Mucosa of rectum (tissue), 2 donors: Measurements from ENCODE around the gene POU2F1.
"Not testable (repeated sequence)": the region's sequence is repeated elsewhere in the genome, so short reads cannot be mapped to it uniquely, and the experiment has no call there.

ENCODE experiments used
- H3K27ac ChIP-seq, 2 donors: one replicate each; pipeline ENCODE4 v1.7.0; 2013; ENCODE audit warnings: inconsistent platforms in 2 of 2, low read depth in 2 of 2, low read length in 2 of 2
- H3K27me3 ChIP-seq, 2 donors: one replicate each; pipeline ENCODE4 v1.7.0; 2013; ENCODE audit warnings: low read length in 2 of 2; ENCODE audit not compliant: control insufficient read depth in 2 of 2, insufficient read depth in 2 of 2
- H3K36me3 ChIP-seq, 2 donors: one replicate each; pipeline ENCODE4 v1.7.0; 2013; ENCODE audit warnings: low read length in 2 of 2; ENCODE audit not compliant: control insufficient read depth in 2 of 2, insufficient read depth in 2 of 2
- H3K4me1 ChIP-seq, 2 donors: one replicate each; pipeline ENCODE4 v1.7.0; 2013; ENCODE audit warnings: low read length in 2 of 2, mild to moderate bottlenecking in 1 of 2; ENCODE audit not compliant: control insufficient read depth in 2 of 2, insufficient read depth in 2 of 2
- H3K4me3 ChIP-seq, 2 donors: one replicate each; pipeline ENCODE4 v1.7.0; 2013; ENCODE audit warnings: low read length in 2 of 2
- H3K9ac ChIP-seq, 2 donors: one replicate each; pipeline ENCODE4 v1.7.0; 2013; ENCODE audit warnings: low read length in 2 of 2, low read depth in 1 of 2, mild to moderate bottlenecking in 1 of 2
- H3K9me3 ChIP-seq, 2 donors: one replicate each; pipeline ENCODE4 v1.7.0; 2013; ENCODE audit warnings: low read length in 2 of 2; ENCODE audit not compliant: control insufficient read depth in 2 of 2
- donor health status: healthy.
- donor health status: Normal muscosa, but diverticular disease.

Gene POU2F1

DNA sequence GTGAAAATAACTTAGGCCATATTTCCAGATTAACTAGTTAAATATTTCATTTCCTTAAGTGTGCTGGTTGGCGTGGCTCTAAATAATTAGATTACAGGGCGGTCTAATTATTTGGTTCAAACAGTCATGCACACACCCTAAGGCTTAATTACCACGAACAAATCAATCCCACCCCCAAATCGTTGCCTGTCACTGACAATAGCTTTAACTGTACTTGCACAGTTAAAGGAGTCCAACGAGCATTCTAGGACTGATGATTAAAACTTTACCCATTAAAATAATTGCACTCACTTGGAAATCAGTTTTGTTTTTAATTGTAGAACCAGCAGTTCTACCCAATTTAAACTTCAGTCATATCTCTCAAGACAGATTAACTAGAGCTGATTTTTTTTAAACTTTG lies 1.5 kb upstream of the POU2F1 start:
- no peaks in the 10 kb centered on the region for H3K27me3 ChIP-seq
- H3K9ac ChIP-seq, result peak overlapping the region; percentile 24 to 92
- H3K27ac ChIP-seq, result peak overlapping the region; percentile 95 to 98
- peaks cover 20 to 22% of the 10 kb centered on the region in 2 donors for H3K4me1 ChIP-seq
- no peaks in the 10 kb centered on the region for H3K36me3 ChIP-seq
- no peaks in the 10 kb centered on the region for H3K9me3 ChIP-seq
- peak overlapping the region; percentile 93 to 94 for H3K4me3 ChIP-seq

DNA sequence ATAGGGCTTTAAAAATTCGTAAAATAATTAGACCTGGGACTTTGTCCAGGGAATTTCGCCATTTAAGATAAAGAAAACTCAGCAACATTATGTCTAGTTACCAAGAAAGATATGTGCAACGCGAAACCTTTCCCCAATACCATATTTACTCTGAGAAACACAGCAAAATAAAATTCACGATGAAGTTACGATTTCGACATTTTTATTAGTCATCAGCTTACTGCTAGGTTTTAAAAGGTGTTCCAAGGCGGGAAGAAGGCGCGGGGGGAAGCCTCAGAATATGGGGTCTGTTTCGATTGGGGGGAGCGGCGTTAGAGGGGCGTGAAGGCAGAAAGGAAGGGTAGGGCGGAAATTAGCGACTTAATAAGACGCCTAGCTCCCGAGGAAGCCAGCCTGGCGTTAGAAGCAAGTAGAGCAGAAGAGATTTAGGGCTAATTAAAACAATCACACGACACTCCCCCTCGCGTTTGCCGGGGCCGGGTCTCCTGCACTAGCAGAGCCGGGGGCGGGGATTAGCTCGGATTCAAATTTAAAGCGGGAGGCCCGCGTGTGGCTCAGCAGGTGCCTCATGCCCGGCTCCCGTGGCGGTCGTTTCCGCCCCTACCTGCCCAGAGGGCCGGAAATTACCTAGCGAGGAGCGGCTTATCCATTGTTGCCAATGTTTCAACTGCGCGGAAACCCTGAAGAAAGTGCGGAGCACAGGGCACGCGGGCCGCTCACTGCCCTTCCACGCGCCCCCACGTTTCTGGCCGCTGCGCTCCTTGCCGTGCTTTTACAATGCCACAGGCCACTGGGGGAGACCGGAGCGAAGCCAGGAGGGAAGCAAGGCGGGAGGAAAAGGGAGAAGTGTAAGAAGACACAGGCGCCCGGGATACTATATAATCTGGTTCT lies 795 bp upstream of the POU2F1 start:
- Histone ChIP-seq H3K27me3 (no peaks in the 10 kb centered on the region), H3K9me3 (no peaks in the 10 kb centered on the region), H3K27ac (peak overlapping the region; percentile 95 to 98), H3K36me3 (no peaks in the 10 kb centered on the region), H3K9ac (peak overlapping the region; percentile 91 to 92), H3K4me3 (peak overlapping the region; percentile 93 to 94), H3K4me1 (peaks cover 20 to 22% of the 10 kb centered on the region in 2 donors)

DNA sequence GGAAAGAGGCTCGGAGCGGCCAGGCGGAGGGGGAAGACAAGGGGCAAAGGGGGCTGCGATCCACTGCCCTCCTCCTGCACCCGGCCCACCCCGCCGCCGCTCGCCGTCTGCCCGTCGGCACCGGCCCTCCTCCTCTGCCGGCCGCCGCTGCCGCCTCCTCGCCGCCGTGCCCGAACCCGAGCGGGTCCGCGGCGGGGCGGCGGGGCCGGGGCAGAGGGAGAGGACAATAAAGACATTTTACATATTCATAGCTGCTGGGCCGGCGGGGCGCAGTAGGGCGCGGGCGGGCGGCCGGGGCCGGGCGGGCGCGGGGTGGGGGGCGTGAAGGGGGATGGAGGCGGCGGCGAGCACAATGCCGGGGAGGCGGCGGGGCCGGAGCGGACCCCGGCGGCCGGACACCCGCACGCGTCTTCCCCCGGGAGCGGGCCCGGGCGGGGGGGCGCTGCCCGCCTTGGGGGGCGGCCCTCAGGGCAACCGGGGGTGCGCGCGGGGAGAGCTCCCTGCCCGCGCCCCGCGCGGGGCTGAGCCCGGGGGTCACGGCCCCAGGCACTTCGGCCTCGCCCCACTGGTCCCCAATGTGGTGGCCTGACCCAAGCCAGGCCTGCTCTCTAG lies 546 bp downstream of the POU2F1 start:
- H3K9ac ChIP-seq, result peak overlapping the region; percentile 65 to 87
- H3K27me3 ChIP-seq, result no peaks in the 10 kb centered on the region
- H3K4me3 ChIP-seq, result peak overlapping the region; percentile 65 to 84
- H3K36me3 ChIP-seq, result no peaks in the 10 kb centered on the region
- H3K4me1 ChIP-seq, result peaks cover 20 to 22% of the 10 kb centered on the region in 2 donors
- no peaks in the 10 kb centered on the region for H3K9me3 ChIP-seq
- peak overlapping the region; percentile 97 to 98 for H3K27ac ChIP-seq

DNA sequence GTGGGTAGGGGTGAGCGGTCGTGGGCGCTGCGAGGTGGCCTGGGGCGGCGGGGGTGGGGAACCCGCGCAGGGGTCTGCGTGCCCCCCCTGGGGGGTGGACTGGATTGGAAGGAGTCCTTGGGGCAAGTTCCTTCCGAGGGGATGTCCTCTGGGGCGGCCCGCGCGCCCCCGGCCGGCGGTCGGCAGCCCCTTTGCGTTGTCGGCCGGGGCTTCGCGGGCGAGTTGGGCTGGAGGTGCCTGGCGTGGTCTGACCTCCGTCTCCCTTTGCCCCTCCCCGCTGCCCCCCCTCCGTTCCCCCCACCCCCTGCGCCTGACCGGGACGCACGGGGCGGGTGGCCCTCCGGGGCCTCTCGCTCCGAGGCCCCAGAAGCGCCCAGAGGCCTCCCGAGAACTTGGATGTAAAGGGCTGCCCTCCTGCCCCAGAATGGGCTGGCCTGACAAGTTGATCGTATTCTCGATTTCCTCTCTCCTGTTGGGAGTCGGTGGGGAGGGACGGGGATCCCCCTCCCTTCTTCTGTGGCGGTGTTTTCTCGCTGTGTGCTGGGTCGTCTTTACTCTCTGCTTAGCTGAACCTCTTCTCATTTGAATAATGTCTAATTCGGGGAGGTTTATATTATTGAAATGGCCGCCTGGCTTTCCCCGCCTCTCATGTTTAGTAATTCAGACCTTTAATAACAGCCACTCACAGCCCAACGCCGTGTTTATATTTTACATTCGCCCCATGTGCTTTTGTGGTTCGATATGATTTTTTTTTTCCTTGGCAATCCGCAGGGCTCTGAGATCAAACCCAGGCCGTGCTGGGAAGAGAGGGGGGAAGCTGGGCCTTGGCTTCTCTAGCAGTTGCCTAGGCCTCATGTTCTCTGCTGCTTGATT lies 1.3 kb downstream of the POU2F1 start:
- H3K9ac ChIP-seq, result peak overlapping the region; percentile 86 to 87
- peaks cover 20 to 22% of the 10 kb centered on the region in 2 donors for H3K4me1 ChIP-seq
- no peaks in the 10 kb centered on the region for H3K36me3 ChIP-seq
- no peaks in the 10 kb centered on the region for H3K9me3 ChIP-seq
- H3K4me3 ChIP-seq, result peak overlapping the region; percentile 65 to 84
- no peaks in the 10 kb centered on the region for H3K27me3 ChIP-seq
- H3K27ac ChIP-seq, result peak overlapping the region; percentile 97 to 98

- Histone ChIP-seq H3K36me3 (no peaks in the 10 kb centered on the region), H3K4me1 (peaks cover 24 to 25% of the 10 kb centered on the region in 2 donors), H3K9ac (peak overlapping the region in 1 of 2 donors; percentile 86), H3K4me3 (no peak overlapping the region), H3K27ac (peak overlapping the region; percentile 97 to 98), H3K27me3 (no peaks in the 10 kb centered on the region), H3K9me3 (no peaks in the 10 kb centered on the region)
Measured at GRCh38 chr1:167223144-167224103, 2.7 kb downstream of the POU2F1 start.

DNA sequence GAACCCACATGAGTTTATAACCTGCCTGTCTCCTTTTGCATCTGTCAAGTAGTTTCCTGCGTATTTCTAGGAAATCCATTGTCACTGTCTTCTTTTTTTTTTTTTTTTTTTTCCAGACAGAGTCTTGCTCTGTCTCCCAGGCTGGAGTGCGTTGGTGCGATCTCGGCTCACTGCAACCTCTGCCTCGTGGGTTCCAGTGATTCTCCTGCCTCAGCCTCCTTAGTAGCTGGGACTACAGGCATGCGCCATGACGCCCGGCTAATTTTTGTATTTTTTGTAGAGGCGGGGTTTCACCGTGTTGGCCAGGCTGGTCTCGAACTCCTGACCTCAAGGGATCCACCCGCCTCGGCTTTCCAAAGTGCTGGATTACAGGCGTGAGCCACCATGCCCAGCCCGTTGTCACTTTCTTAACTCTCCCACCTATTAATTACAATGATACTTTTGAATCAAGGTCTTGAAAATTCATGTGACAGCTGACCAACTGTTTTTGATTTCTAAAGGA lies 4.1 kb downstream of the POU2F1 start:
- H3K9ac ChIP-seq, H3K9me3 ChIP-seq, H3K36me3 ChIP-seq, H3K4me3 ChIP-seq, H3K27me3 ChIP-seq, H3K27ac ChIP-seq: not testable (repeated sequence)
- H3K4me1 ChIP-seq, result peaks cover 18 to 24% of the 10 kb centered on the region in 2 donors

- Histone ChIP-seq H3K9ac (no peak overlapping the region), H3K27me3 (no peaks in the 10 kb centered on the region), H3K4me3 (no peak overlapping the region), H3K36me3 (no peaks in the 10 kb centered on the region), H3K9me3 (no peaks in the 10 kb centered on the region), H3K4me1 (peaks cover 18 to 26% of the 10 kb centered on the region in 2 donors), H3K27ac (no peak overlapping the region)
Measured at GRCh38 chr1:167225920-167226319, 5.2 kb downstream of the POU2F1 start.

DNA sequence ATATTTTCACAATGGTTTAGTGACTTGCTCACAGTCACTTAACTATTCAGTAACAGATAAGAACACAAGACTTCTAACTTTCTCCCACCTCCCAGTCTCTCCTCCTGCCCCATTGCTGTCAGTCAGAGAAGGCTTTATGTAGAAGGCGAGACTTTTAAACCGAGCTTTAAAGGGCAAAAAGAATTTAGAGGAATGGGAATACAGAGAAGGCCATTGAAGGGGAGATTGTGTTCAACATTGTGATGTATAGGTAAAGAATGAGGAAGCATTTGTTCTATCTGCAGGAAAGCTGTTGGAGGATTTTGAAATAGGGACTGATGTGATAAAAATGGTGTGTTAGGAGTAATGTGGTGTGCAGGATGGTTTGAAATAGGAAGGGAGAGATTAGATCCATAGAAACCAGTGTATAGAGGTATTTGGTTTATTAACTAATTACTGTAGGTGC lies 7.3 kb downstream of the POU2F1 start:
- no peaks in the 10 kb centered on the region for H3K36me3 ChIP-seq

More for the DNA sequence above, 7.3 kb downstream of the POU2F1 start:
- no peak overlapping the region for H3K9ac ChIP-seq
- H3K9me3 ChIP-seq, result no peaks in the 10 kb centered on the region
- no peaks in the 10 kb centered on the region for H3K27me3 ChIP-seq
- H3K27ac ChIP-seq, result peak overlapping the region; percentile 49 to 56
- no peak overlapping the region for H3K4me3 ChIP-seq
- H3K4me1 ChIP-seq, result peaks cover 11 to 20% of the 10 kb centered on the region in 2 donors
